GM04504 (cell line): ENCODE measurements around the gene EFS.
"Not testable (repeated sequence)": the region's sequence is repeated elsewhere in the genome, so short reads cannot be mapped to it uniquely, and the experiment has no call there.

Experiments used
- DNase-seq: peaks from one replicate; pipeline ENCODE4 v3.0.0-alpha.2; 2012; ENCODE audit warnings: low read depth

EFS gene

DNA sequence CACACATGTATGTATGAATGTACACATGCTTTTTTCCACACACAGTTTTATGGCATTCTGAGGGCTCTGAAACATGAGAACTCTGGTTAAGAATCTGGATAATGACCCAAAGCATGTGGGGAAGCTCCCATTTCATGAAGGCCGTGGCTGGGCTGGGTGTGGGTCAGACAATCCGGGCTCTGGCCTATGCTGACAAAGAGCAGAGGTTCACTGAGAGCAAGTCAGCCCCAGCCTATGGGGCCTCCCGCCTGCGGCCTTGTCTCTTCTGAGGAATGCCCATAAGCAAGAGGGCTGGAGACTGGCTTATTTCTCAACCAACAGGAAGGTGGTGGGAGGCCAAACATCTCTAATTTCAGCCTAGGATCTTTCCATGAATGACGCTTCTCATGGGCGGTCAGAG is 34.6 kb upstream of the EFS start:
- DNase-seq: no peak

DNA sequence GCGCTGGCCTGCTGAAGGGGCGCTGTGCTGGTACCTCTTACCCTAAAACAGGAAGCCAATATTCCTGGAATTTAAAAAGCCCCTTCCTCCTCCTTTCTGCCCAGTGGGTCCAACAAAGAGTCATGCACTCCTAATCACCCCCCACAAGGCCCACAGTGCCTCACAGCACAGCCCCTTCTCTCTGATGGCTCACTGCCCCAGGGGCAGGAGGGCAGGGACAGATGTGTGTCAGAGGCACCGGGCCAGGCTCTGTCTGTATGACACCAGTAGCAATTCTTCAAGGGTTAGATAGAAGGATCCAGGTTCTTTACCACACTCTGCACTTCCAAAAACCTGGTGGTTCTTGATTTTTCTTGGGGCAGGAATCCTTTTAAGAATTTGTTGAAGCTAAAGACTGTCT is 34.2 kb upstream of the EFS start:
- no peak for DNase-seq

DNA sequence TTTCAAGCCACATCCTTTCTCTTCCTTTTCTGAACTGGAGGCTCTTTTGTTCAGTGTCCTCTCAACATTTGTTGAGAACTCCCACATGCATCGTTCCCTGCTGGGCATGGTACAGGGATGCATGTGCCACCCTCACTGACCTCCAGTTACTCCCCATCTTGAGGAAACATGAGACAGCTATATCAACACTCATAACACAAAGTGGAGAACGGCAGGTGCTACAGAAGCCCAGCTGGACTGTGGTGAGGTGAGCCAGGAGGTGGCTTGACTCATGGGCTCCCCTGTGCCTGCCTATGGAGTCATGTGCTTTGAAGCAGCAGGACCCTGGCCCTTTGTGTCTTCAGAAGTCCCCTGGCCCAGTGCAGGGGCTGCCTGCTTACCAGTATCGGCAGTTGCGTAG is 33.4 kb upstream of the EFS start:
- DNase-seq: no peak

DNA sequence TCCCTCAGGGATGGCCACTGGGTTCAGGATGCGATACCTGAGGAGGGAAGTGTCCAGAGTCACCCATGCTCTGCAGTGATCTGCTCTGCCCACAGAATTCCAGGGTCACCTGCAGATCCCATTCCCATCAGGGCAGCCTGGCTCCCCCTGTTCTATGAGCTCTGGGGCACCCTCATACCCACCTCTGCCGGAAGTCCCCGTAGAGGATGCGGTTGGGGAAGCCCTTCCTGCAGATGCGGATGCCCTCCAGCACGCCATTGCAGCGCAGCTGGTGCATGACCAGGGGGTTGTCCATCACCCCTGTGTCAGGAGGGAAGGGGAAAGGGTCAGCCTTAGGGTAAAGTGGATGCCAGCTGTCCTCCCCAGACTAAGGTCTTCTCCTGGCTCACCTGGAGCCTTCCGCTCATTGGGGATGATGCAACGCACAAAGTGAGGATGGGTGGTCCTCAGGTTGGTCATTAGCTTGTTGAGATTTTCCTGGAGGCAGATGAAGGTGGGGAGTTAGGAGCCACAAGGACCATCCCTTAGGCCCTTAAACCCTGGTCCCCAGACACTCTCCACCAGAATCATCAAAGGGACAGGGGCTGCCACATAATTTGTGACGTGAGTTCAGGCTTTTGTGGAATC is 31.9 kb upstream of the EFS start:
- no peak for DNase-seq

DNA sequence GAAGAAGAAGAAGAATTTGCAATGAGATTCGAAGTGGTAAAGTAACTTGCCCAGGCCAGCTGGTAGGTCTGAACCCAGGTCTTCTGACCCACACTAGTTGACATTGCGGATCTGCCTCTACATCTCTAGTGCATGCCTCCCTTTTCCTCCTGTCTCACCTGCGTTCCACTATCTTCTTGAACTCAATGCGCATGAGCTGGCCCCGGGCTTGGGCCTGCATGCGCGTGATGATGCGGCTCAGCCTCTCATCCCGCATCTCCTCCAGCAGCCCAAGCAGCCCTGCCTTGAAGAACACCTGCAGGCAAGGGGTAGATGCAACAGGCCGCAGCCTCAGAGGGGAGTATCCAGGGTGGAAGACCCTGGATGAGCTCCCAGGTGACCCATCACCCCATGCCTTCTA is 31.2 kb upstream of the EFS start:
- DNase-seq: no peak

DNA sequence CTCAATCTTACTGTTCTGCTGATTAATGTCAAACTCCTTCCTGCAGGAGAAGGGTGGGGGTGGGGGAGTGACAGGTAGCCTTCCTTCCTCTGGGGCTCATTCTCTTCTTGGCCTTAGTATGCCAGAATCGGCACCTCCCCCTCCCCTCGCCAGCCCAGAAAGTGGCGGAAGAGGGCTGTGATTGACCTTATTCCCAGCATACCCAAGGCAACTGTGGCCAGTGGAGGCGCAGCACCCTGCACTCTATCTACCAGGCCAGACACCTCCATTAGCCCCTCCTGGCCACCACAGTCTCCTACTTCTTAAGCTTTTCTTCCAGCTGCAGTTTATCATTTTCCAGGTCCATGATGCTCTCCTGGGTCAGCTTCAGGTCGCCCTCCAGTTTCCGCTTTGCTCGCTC is 27.6 kb upstream of the EFS start:
- DNase-seq: no peak

DNA sequence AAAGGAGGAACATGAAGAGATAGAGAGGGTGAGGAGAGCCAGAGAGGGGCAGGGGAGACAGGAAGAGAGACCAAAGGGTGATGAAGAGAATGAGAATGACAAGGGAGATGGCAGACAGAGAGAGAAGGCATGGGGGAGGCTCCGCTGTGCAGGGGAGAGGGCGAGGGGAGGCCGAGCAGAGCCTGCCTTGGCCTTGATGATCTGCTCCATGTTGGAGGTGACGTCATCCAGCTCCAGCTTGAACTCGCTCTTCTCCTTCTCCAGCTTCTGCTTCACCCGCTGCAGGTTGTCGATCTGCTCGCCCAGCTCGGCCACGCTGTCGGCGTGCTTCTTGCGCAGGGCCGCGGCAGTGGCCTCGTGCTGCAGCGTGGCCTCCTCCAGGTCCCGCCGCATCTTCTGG is 24.9 kb upstream of the EFS start:
- not testable (repeated sequence) for DNase-seq

DNA sequence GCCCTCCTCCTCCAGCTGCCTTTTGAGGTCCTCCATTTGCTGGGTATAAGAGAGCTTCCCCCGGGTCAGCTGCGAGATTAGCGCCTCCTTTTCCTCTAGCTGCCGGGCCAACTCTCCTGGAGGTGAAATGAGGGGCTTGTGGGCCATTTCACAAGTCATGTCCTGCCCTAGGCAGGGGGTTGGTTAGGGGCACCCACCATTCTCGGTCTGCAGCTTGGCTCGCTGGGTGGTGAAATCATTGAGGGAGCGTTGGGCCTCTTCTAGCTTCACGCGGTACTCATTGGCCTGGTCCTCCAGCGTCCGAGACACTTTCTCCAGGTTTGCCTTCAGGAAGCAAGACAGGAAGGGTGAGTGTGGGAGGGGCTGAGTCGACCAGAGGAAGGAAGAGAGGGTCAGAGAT is 24.4 kb upstream of the EFS start:
- no peak for DNase-seq

DNA sequence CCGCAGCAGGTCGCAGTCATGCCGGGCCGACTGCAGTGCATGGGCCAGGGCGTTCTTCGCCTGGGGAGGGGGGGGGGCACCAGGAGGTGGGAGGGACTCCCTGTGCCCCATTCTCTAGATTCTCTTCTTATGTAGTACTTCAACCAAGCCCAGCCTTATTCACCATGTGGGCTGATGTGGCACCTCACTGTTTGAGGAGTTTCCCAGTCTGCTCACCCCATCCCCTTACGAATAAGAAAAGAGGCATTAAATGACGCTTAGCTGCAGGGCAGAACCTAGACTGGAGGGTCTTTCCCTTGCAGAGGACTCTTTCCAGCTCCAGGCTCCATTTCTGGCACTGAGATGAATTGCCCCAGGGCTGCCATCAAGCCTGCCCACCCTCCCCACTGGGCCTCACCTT is 24.0 kb upstream of the EFS start:
- no peak for DNase-seq

DNA sequence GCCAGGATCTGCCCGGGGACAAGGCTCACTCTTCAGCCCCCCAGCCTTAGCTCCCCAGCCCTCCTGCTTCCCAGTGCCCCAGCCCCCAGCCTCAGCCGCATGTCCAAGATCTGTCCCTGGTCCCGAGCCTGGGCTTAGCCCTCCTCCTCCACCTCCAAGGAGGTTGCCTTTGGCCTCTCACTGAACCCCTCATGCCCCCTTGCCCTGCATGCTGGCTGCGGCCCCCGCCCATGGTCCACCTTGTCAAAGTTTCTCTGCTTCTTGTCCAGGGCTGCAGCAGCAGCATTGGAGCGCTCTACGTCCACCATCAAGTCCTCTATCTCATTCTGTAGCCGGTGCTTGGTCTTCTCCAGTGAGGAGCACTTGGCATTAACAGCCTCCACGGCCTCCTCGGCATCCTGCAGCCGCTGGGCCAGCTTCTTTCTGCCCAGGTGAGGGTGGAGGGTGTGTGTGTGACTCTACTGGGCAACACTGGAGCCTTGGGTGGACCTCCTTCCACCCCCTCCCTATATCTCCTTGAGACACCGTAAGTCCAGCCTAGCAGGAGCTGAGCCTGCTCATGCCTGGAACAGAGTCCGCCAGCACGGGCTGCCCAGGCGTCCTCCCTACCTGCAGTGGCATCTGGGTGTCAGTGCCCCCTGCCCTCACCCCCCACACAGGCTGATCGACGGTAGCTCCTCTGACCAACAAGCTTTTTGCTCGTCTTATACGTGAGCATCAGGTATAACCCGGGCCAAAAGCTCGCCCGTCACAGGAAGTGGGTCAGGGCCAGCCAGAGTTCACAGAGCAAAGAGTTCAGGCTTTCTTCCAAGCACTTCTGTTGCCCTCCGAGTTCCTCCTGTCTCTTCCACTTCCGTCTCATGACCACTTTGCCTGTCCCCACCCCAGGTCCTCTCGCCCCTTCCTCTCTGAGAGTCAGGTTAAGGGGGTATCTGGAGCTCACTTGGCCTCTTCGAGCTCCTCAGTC is 23.2 kb upstream of the EFS start:
- no peak for DNase-seq

DNA sequence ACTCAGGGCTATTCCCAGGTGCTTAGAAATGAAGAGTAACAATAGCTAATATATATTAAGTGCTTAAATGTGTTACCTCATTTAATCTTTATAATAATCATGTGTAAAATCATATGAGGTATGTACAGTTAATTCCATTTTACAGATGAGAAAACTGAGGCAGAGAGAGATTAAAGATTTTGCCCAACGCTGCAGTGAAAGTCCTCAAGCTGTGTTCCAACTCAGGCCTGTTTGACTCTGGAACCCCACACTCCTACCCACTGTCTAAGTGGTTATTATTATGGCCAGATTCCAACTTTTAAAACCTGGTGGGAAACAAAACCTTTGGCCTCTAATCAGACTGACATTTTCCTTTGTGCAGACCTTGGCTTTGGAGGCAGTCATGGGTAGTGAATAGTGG is 22.0 kb upstream of the EFS start:
- DNase-seq: no peak

DNA sequence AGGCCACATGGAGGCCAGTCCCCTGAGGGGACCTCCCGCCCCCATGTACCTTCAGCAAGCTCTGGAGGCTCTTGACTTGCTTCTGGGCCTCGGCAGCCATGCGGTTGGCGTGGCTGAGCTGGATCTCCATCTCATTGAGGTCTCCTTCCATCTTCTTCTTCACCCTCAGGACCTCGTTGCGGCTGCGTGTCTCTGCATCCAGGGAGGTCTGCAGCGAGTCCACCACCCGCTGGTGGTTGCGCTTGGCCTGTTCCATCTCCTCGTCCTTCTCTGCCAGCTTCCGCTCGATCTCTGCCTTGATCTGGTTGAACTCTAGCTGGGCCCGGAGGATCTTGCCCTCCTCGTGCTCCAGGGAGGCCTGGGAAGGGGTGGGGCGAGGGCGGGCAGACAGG is 21.3 kb upstream of the EFS start:
- DNase-seq: not testable (repeated sequence)

DNA sequence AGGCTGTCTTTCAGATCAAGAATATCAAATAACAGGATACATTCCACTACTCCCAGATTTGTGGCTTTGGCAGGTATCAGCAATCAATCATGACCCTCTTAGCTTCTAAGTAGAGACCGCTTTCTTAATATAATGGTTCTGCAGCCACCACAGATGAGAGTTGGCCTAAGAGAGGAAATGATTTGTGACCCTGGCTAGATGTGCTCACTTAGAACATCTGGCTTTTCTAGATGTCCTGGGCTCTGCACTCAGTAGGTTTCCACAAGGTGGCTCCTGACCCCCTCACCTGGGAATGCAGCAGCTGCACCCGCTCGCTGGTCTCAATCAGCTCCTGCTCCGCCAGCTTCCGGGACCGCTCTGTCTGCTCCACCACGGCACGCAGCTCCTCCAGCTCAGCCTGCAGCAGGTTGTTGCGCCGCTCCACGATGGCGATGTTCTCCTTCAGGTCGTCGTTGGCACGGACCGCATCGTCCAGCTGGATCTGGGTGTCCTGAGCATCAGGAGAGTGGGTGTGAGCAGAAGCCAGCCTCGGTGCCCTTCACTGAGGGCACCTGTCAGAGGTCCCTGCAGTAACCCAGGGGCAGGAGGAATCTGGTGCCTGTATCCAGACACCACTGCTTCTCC is 20.8 kb upstream of the EFS start:
- no peak for DNase-seq

DNA sequence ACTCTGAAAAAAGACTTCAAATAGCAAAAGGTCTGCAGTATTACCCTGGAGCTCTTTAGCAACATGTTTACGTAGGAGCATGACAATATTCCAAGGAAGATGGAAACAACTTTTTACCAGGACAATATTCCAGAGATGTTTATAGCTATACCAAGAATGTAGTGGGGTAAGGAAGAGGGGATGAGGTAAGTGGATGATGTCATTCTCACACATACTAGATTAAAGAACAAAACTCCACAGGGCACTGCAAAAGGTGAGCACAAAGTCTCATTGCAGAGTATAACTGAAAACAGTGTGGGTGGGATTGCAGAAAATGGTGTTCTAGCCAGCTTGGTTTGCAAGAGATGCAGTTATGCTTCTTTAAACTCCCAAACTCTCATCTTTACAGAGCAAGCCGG is 20.3 kb upstream of the EFS start:
- no peak for DNase-seq

DNA sequence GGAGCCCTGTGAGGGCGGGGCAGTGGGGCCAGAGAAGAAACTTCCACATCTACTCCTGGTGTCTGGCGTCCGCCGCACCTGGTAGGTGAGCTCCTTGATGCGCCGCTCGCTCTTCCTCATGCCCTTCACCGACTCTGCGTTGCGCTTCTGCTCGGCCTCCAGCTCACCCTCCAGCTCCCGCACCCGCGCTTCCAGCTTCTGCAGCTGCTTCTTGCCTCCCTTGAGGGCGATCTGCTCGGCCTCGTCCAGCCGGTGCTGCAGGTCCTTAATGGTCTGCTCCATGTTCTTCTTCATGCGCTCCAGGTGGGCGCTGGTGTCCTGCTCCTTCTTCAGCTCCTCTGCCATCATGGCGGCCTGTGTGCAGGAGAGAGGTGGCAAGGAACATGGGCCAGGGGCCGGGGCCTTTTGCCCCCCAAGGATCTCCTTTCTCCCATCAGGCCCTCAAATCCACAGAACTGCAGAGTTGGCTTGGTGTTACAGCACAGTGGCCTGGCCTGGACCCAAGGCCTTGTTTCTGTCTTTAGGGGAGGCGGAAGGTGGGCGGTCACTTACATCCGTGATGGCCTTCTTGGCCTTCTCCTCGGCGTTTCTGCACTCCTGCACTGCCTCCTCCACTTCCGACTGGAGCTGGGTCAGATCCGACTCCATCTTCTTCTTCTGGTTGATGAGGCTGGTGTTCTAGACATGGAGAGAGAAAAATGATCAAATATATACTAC is 19.6 kb upstream of the EFS start:
- no peak for DNase-seq

DNA sequence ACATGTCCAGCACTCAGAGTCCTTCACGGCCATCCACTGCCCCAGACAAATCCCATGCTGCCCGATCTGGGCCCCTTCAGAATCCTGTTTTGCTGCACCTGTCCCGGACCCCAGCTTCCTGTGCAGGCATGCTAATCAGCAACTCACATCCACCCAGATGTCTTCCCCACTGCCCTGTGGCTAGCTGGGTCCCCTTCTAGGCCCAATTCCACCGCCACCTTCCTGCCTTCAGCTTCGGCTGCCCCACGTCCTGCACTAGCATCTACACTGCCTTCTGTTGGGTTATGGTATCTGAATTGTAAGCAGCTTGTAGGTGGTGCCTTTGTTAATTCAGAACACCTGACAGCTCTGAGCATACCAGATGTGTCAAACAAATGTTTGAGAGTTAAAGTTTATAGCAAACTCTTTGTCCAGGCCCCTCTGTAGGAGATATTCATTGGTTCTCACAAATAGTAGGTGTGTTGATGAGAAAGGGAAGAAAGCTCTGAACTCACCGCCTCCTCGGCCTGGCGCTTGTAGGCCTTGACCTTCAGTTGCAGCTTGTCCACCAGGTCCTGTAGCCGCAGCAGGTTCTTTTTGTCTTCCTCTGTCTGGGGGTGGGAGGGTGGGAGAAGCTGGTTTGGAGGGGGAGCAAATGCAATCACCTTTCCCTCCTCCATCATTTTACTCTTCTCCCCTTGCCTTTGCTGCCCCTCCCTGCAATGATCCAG is 17.9 kb upstream of the EFS start:
- DNase-seq: no peak

DNA sequence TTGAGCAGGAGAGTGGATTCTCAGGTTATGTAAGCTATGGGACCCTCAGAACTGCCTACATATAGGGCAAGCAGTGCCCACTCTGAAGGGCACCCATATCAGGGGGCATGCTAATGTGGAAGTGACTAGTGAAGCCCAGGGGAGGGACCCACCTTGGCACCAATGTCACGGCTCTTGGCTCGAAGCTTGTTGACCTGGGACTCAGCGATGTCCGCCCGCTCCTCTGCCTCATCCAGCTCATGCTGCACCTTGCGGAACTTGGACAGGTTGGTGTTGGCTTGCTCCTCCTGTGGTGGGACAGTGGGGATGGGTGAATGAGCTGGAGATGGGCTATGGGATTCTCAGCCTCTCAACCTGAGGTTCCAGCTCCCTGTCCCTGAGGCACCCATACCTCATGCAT is 17.3 kb upstream of the EFS start:
- no peak for DNase-seq

DNA sequence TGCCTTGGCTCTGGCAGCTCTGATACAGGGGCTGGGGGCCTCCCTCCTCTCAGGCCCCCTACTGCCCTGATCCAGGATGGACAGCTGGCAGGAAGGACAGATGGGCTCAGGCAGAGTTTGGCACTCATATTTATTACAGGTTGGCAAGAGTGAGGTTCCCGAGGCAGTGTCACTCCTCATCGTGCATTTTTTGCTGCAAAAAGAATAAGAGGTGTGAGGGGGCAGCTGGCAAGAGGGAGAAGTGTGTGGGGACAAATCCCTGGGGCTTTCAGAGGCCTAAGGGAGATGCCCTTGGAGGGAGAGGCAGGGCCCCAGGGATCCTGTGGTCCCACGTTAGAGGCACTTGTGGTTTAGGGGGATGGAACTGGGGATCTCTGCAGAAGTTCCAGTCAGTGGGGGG is 16.9 kb upstream of the EFS start:
- DNase-seq: no peak

DNA sequence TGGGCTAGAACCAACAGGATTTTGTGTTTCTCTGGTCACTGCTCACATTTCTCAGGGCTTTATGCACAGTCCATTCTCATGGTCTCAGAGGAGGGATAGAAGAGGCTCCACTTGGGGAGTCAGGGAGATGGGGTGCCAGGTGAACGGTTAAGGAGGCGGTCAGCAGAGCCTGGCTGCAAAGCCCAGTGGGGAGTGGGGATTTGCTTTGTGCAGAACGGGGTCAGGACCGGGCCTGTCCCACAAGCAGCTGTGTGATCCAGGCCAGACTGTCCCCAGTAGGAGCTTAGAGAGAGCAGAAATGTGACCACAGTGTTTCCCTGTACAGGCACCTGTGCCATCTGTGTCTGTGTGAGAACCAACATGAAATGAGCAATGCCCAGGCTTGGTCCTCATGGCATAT is 16.0 kb upstream of the EFS start:
- no peak for DNase-seq

DNA sequence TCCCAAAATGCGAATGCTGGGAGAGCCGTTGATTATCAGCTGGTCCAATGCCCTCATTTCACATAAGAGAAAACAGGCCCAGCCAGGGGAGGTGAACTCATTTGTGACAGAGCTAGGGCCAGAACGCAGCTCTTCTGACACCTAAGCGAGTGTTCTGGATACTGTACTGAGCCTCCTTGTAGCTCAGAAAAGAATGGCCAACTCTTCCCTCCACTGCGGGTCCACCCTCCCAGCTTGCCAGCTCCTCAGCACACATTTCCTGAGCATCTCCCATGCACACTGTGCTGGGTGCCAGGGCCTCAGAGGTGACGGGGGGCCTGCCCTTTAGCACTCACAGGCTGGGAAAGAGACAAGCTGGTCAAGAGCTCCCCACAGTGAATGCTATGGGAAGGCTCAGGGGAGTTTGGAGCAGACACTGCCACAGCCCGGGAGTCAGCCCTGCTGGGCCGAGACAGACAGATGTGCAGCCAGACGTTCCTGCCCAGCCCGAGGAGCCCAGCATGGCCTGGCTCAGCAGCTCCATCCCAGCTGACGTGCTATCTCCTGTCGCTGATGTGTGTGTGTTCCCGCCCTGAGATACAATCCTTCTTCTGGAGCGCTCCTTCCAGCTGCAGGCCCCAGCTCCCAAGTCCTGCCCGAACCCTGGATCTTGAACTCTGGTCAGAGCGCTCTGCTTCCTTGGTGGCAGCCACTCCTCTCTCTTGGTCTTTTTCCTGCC is 15.4 kb upstream of the EFS start:
- no peak for DNase-seq
